HUES6 (cell line): Measurements from ENCODE around the gene ZC3H18.
"Not testable (repeated sequence)": the region's sequence is repeated elsewhere in the genome, so short reads cannot be mapped to it uniquely, and the experiment has no call there.

Experiments used
- H3K27ac ChIP-seq: 2 replicates; pipeline ENCODE4 v1.7.0; 2013; ENCODE audit warnings: low read depth, mild to moderate bottlenecking, low read length, inconsistent platforms
- H3K27me3 ChIP-seq: 2 replicates; pipeline ENCODE4 v1.6.1; 2013; ENCODE audit warnings: low read length; ENCODE audit not compliant: control insufficient read depth, insufficient read depth
- H3K36me3 ChIP-seq: 2 replicates; pipeline ENCODE4 v1.6.1; 2013; ENCODE audit warnings: low read length; ENCODE audit not compliant: control insufficient read depth, insufficient read depth
- H3K4me1 ChIP-seq: 2 replicates; pipeline ENCODE4 v1.6.1; 2013; ENCODE audit warnings: low read length; ENCODE audit not compliant: control insufficient read depth, insufficient read depth
- H3K4me3 ChIP-seq: 2 replicates; pipeline ENCODE4 v1.5.1; 2013; ENCODE audit warnings: low read depth, low read length
- H3K9ac ChIP-seq: one replicate; pipeline ENCODE4 v1.6.1; 2013; ENCODE audit warnings: mild to moderate bottlenecking, low read length
- H3K9me3 ChIP-seq: 2 replicates; pipeline ENCODE4 v1.6.1; 2013; ENCODE audit warnings: low read depth, low read length; ENCODE audit not compliant: control insufficient read depth, insufficient read depth

The ZC3H18 gene

GRCh38 chr16:88599092-88599733 is 29.0 kb downstream of the ZC3H18 start:
- Histone ChIP-seq H3K4me1 (no peaks in the 10 kb centered on the region), H3K36me3 (peaks cover 59% of the 10 kb centered on the region), H3K9ac (no peak overlapping the region), H3K27me3 (no peaks in the 10 kb centered on the region), H3K9me3 (no peaks in the 10 kb centered on the region), H3K27ac (no peak overlapping the region), H3K4me3 (no peak overlapping the region)

- Histone ChIP-seq H3K27me3 (no peaks in the 10 kb centered on the region), H3K4me1 (no peaks in the 10 kb centered on the region), H3K9ac (no peak overlapping the region), H3K9me3 (no peaks in the 10 kb centered on the region), H3K36me3 (peaks cover 61% of the 10 kb centered on the region), H3K27ac (no peak overlapping the region), H3K4me3 (no peak overlapping the region)
Observed at GRCh38 chr16:88599825-88600538, 29.8 kb downstream of the ZC3H18 start.

GRCh38 chr16:88600539-88600896 is 30.3 kb downstream of the ZC3H18 start:
- H3K36me3 ChIP-seq = peaks cover 66% of the 10 kb centered on the region
- H3K9ac ChIP-seq = no peak overlapping the region
- H3K27ac ChIP-seq = no peak overlapping the region
- no peak overlapping the region for H3K4me3 ChIP-seq
- H3K9me3 ChIP-seq = no peaks in the 10 kb centered on the region
- H3K27me3 ChIP-seq = no peaks in the 10 kb centered on the region
- H3K4me1 ChIP-seq = no peaks in the 10 kb centered on the region

- H3K4me1 ChIP-seq = no peaks in the 10 kb centered on the region
- no peak overlapping the region for H3K27ac ChIP-seq
- H3K36me3 ChIP-seq = peaks cover 72% of the 10 kb centered on the region
Observed at GRCh38 chr16:88601313-88602036, 31.3 kb downstream of the ZC3H18 start.

GRCh38 chr16:88602091-88602490 is 31.9 kb downstream of the ZC3H18 start:
- no peak overlapping the region for H3K27ac ChIP-seq
- no peak overlapping the region for H3K4me3 ChIP-seq
- H3K36me3 ChIP-seq = peaks cover 77% of the 10 kb centered on the region
- H3K9ac ChIP-seq = no peak overlapping the region
- no peaks in the 10 kb centered on the region for H3K4me1 ChIP-seq
- H3K9me3 ChIP-seq = no peaks in the 10 kb centered on the region
- H3K27me3 ChIP-seq = no peaks in the 10 kb centered on the region

More at GRCh38 chr16:88601313-88602036, 31.3 kb downstream of the ZC3H18 start:
- H3K9ac ChIP-seq = no peak overlapping the region
- no peaks in the 10 kb centered on the region for H3K9me3 ChIP-seq
- H3K27me3 ChIP-seq = no peaks in the 10 kb centered on the region
- H3K4me3 ChIP-seq = no peak overlapping the region

GRCh38 chr16:88605186-88606147 is 35.3 kb downstream of the ZC3H18 start:
- Histone ChIP-seq H3K36me3 (peaks cover 75% of the 10 kb centered on the region), H3K9me3 (no peaks in the 10 kb centered on the region), H3K4me1 (no peaks in the 10 kb centered on the region), H3K27me3 (no peaks in the 10 kb centered on the region), H3K27ac (no peak overlapping the region), H3K4me3 (no peak overlapping the region), H3K9ac (no peak overlapping the region)

- H3K9me3 ChIP-seq = no peaks in the 10 kb centered on the region
- H3K4me1 ChIP-seq = peaks cover 7% of the 10 kb centered on the region
- no peaks in the 10 kb centered on the region; the same call in 1 of the 2 replicates for H3K27me3 ChIP-seq
- no peak overlapping the region for H3K4me3 ChIP-seq
- no peak overlapping the region for H3K9ac ChIP-seq
- peaks cover 70% of the 10 kb centered on the region for H3K36me3 ChIP-seq
- H3K27ac ChIP-seq = no peak overlapping the region
Observed at GRCh38 chr16:88606148-88606757, 36.0 kb downstream of the ZC3H18 start.

GRCh38 chr16:88608076-88608475 is 37.9 kb downstream of the ZC3H18 start:
- peaks cover 68% of the 10 kb centered on the region for H3K36me3 ChIP-seq
- no peaks in the 10 kb centered on the region; the same call in 1 of the 2 replicates for H3K27me3 ChIP-seq
- no peaks in the 10 kb centered on the region for H3K9me3 ChIP-seq
- H3K4me1 ChIP-seq = peaks cover 11% of the 10 kb centered on the region
- no peak overlapping the region for H3K4me3 ChIP-seq
- no peak overlapping the region for H3K9ac ChIP-seq
- H3K27ac ChIP-seq = no peak overlapping the region

GRCh38 chr16:88609426-88609825 is 39.2 kb downstream of the ZC3H18 start:
- not testable (repeated sequence) for H3K27ac ChIP-seq, H3K9me3 ChIP-seq, H3K4me3 ChIP-seq, H3K9ac ChIP-seq, H3K27me3 ChIP-seq
- peaks cover 11% of the 10 kb centered on the region for H3K4me1 ChIP-seq
- peaks cover 77% of the 10 kb centered on the region for H3K36me3 ChIP-seq

GRCh38 chr16:88610080-88610479 is 39.9 kb downstream of the ZC3H18 start:
- no peaks in the 10 kb centered on the region for H3K9me3 ChIP-seq
- peaks cover 74% of the 10 kb centered on the region for H3K36me3 ChIP-seq
- H3K4me3 ChIP-seq = no peak overlapping the region
- no peak overlapping the region for H3K9ac ChIP-seq
- peaks cover 11% of the 10 kb centered on the region for H3K4me1 ChIP-seq
- no peak overlapping the region for H3K27ac ChIP-seq
- H3K27me3 ChIP-seq = no peaks in the 10 kb centered on the region; the same call in 1 of the 2 replicates
